GM19023 (cell line): ENCODE results near the gene ENAM.
A peak's percentile ranks its signal among the peaks of the same experiment; 100 is the strongest.
"Not testable (repeated sequence)": the region's sequence is repeated elsewhere in the genome, so short reads cannot be mapped to it uniquely, and the experiment has no call there.

Experiments
- ATAC-seq: cut with Tn5 transposase; IDR thresholded peaks from one replicate; pipeline ENCODE4 v1.9.1; 2021; ENCODE audit warnings: mild to moderate bottlenecking, moderate library complexity; ENCODE audit not compliant: unreplicated experiment

The ENAM gene

DNA sequence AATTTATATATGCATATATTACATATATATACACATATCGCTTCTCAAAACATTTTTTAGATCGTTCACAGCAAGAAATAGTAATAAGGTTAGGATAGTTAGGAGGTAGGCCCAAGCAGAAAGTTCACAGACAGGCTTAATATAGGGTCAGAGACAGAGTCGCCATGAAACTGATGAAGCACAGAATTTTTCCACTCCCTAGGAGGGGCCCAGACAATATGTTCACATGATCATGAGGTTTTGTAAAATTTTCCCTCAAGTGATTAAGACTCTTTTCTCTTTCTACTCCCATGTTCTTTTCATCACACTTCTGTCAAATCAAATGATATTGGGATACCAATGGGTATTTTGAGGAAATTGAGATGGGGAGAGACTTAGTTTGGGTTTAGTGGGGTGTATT lies 5.2 kb upstream of the ENAM start:
- no peak for ATAC-seq

DNA sequence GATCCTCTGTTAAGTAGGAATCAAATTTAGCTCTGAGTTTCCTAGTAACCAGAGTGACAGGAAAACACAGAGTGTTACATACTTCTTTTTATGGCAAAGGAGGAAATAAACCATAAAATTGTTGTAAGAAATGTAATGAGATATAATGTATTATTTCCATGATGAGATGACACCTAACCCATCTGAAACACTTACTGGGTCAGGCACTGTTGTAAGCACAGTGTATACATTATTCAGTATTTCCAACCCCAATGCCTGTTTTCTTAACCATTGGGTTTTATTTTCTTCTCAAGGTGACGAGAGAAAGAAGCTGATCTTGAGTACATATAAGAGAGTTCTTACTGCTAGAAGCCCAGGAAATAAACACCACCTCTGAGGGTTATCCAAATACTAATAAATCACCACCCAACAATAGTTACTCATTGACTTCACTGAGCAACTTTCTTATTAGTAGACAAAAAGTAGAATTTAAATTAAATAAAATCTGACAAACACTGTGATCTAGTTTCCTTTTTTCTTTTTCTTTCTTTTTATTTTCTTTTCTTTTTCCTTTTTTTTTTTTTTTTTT lies 4.2 kb upstream of the ENAM start:
- no peak for ATAC-seq

- ATAC-seq, result no peak
These were observed 924 bp upstream of the ENAM start for GRCh38 chr4:70627620-70628019.

DNA sequence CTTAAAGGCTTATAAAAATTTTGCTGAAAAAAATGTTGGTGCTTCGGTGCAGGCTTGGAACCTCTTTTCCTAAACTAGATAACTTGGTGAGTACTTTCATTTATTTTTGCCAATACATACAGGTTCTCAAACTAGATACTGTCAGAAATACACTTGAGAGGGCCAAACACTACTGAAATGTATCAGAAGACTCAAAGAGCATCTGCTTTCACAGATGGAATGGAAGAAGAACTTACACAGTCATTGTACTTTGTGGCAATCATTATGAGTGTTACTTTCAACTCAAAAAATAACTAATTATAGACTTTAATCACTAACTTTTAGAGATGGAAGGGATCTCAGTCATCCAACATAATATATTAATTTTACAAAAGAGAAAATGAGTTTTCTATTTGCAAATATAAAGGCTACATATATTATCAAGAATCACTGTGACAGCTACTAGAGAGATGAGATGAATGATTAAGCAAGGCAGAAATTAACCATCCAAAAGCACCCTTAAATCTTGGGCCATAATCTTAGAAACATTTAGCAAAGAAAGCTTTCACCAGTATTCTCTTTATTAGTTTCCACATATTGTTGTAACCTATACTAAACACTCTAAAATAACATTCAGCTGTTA lies 1.0 kb downstream of the ENAM start:
- peak; percentile 76 for ATAC-seq

- no peak for ATAC-seq
These were observed 1.6 kb downstream of the ENAM start for GRCh38 chr4:70630162-70630561.

DNA sequence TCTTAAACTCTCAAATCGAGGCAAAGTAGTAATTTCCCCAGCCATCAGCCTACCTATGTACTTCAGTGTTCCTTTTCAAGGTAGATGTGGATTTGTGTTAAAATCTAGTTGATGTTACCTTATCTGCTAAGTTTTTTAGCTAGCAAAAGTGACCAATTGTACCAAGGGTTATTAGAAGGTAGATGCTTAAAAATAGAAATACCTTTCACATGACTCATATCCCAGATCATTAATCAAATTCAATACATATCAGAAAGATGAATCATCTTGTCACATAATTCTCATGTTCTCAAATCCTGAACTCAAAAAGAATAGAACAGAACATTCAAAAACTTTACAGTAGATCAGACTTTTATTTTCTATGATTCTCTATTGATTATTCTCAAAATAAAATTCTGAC lies 3.5 kb downstream of the ENAM start:
- ATAC-seq, result no peak

DNA sequence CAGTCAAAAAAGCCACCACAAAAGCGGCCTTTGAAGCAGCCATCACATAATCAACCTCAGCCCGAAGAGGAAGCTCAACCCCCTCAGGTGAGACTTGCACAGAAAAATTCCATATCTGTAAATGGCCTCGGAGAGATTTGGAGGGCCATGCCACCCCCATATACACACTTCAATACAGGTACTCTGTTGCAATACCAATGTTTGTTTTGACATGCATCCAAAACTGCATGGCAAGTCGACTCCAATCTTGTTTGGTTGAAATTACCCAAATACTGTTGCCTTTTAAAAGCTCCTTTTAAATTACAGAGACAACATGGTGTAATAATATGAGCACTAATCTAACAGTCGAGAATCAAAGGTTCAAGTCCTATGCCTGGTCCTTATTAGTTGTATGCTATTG lies 5.9 kb downstream of the ENAM start:
- no peak for ATAC-seq

DNA sequence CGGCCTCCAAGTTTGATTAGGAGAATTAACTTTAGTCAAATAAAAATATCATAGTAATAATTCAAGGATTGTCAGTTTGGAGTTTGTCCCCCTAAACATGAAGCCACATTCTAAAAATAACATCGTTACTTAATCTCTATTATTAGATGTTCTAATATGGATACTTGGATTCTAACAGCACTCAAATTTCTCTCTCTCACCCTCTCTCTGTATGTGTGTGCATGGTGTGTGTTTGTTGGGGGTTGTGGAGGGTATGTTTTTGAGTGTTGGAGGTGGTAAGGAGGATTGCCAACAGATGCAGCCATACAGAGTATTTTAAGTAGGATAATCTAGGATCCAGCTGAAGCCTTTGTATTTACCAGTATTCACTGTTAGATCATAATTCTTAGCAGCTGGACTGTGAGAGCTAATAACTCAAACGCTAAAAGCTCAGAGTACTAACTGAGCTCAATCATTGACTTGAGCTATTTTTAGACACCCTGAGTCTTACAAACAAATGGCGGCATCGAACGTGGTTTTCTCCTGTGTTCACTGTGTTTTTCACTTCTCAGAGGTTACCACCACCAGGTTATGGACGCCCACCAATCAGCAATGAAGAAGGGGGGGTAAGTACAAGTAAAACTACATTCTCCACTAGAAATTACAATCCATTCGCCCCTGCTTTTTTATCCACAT lies 8.8 kb downstream of the ENAM start:
- no peak for ATAC-seq

DNA sequence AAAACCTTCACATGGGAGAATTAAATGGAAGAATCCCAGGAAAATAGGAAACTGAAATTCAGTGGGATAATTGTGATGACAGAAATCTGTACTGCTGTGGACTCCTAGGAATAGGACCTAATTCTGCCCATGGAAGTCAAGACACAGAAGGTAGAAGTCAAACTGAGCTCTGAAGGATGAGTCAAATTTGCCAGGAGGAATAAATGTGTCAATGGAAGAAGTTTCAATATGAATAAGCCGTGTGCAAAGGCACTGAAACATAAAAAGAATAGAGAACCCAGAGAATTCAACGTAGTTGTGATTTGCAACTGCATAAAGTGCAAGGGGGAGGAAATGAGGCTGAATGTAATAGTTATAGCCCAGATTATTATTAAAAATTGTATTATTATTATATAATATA lies 11.6 kb downstream of the ENAM start:
- ATAC-seq, result no peak

GRCh38 chr4:70650741-70651140 lies 22.2 kb downstream of the ENAM start:
- ATAC-seq, result not testable (repeated sequence)

DNA sequence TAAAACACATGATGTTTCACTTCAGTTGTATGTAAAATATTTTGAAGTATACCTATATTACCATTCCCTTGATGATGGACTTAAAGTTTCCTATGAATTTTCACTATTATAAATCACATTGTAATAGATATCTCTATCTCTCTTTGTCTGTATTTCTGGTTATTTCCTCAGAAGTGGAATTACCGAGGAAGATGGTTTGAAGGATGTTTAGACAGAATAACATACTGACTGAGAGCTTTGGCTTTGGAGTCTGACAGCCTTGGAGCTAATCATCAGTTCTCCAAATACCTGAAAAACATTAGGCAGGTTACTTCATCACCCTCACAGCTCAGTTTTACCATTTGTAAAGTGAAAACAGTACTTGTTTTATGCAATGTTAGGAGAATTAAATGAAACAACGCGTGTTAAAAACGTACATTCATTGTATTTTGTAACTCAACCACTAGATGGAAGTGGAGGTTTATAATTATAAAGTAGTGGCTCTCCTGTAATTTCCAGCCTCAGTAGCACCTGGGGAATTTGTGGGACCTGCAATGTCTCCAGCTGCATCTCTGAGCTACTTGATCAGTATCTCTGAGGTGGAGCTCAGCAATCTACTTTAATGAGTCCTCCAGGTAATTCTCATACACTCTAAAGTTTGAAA lies 23.4 kb downstream of the ENAM start:
- ATAC-seq, result no peak

DNA sequence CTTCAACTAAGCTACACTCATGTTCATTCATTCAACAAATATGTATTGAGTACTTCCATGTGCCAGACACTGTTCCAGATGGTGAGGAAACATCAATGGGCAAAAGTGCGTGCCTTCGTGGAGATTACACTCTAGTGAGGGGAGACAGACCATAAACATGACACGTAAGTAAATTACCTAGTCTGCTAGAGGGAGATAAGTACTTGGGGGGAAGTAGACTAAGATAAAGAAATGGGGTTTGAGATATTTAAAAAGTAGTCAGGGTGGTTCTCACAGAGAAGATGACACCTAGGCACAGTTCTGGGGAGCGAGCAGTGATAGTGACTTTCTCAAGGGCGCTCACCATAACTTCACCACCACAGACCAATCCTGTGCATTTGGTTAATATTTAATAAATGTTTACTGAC lies 26.1 kb downstream of the ENAM start:
- no peak for ATAC-seq

DNA sequence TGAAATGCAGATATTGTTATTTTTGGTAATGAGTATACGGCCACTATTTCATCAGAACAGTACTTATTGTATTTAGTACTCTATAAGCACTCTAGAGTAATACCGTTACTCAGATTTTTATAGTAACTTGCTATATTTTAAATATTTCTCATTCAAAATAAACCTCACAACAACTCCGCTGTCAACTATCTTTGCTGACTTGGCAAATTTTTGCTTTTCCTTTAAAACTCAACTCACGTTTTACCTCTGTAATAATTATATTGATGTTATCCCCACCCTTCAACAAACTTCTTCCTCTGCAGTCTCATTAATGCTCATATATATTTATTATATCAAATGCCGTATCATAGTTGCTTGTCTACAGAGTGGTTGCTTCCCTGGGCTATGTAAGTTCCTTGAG lies 28.8 kb downstream of the ENAM start:
- ATAC-seq, result no peak

DNA sequence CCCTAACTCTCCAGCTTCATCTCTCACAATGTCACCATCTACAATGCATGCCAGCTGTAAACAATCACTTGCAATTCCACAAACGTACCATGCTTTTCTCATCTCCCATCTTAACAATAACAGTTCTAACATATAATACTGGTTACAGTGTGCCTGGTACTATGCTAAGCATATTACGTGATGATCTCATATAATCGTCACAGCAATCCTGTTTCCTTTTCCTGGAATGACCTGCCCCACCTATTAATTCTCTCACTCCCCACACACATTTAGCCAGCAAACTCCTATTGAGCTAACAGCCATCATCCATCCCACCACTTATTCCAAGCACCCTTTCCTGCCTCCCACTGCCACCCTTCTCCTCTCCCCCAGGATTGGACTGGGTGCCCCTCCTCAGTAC lies 29.9 kb downstream of the ENAM start:
- ATAC-seq, result no peak

- ATAC-seq, result no peak
These were observed 31.6 kb downstream of the ENAM start for GRCh38 chr4:70660106-70660505.

- peak; percentile 59 for ATAC-seq
These were observed 32.9 kb downstream of the ENAM start for GRCh38 chr4:70661309-70661922.

DNA sequence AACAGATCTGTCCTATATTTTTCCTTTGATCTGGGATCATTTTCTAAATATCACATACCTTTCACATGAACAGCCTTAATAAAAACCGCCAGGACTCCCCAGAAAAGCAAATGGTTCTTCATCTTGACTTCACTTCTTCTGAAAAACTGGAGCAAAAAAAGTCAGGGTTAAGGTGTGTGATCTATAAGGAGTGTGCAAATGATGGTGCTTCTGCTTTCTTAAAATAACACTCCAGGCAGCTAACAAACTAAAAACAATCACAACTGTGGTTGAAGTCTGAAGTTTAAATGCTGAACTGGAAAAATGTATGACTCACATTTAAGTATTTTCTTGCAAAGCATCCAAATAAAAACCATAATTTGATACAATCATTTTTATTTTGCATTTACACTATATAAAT lies 37.8 kb downstream of the ENAM start, which contains the start of gene JCHAIN:
TSS of gene JCHAIN (minus strand) at position 140 of the 400 bp plus-strand sequence. CDS start at position 122, 18 bp downstream.
- peak; percentile 44 for ATAC-seq

DNA sequence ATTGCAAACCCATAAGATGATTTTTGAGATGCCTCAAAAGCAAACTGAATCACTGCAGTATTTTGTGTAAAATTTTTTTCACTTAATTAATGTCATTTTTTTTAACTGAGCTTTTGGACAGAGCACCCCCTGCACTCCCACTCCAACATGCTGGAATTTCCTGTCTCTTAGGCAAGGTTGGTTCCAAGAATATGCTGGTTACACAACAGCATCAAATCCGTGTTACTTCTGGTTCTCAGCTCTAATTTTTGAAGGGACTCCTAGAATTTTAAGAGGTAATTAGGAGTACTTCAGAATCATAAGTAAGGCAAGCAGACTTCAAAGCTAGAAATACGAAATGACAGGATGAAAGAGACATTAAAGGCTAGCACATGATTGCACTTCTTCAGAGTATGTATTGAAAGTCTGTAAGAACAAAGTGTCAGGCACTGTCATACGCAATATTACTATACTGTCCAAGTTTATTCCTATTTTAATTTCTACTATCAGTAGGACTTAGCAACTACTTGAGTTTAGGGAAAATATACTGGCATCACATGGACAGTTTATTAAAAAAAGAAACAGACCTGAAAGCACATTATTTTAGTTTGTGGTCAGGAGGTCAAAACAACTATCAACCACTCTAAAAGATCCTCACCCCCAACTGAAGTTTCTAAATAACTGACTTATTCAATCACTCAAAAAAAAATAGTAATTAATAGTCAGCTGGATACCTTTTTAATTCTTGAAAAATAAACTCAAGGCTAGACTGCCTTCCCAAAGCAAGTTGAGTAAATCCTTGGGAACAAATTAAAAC lies 39.4 kb downstream of the ENAM start:
- no peak for ATAC-seq

GRCh38 chr4:70670332-70671014 lies 41.9 kb downstream of the ENAM start:
- ATAC-seq, result no peak

DNA sequence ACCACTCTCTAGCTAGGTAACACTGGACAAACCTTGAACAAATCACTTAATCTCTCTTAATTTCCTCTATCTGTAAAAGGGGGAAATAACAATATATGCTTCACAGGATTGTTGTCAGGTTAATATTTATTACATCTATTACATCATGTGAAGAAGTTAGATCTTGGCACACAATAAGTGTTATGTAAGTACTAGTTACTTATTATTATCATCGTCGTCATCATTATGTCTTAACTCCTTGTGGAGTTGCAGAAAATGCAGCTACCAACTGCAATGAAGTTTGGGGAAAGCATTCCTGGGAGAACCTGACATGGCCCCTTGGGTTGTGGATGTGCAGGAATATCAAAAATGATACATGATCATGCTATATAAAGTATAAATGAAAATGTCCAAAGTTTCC lies 42.5 kb downstream of the ENAM start:
- ATAC-seq, result no peak
